Loucy (cell line): Measurements from ENCODE around the gene COL26A1.

Experiments used
- H2AFZ ChIP-seq: fragments of 200-600 bp; sonication (generic); 2 replicates; pipeline ENCODE4 v1.6.0; 2016; ENCODE audit warnings: antibody characterized with exemption, mild to moderate bottlenecking, low read length, moderate library complexity
- H3F3A ChIP-seq: fragments of 200-600 bp; 2 replicates; pipeline ENCODE4 v1.6.0; 2016; ENCODE audit warnings: antibody characterized with exemption, low read depth, mild to moderate bottlenecking
- H3K27me3 ChIP-seq: fragments of 200-600 bp; sonication (generic); 2 replicates; pipeline ENCODE4 v1.6.1; 2014; ENCODE audit warnings: low read length, mild to moderate bottlenecking; ENCODE audit not compliant: insufficient read depth, poor library complexity, severe bottlenecking
- H3K36me3 ChIP-seq: fragments of 200-600 bp; sonication (generic); 2 replicates; pipeline ENCODE4 v1.6.1; 2016; ENCODE audit warnings: low read length; ENCODE audit not compliant: insufficient read depth
- H3K4me1 ChIP-seq: fragments of 200-600 bp; sonication (generic); 2 replicates; pipeline ENCODE4 v1.5.1; 2014; ENCODE audit warnings: low read length, mild to moderate bottlenecking; ENCODE audit not compliant: insufficient read depth, poor library complexity, severe bottlenecking
- H3K4me2 ChIP-seq: fragments of 200-600 bp; sonication (generic); 2 replicates; pipeline ENCODE4 v1.6.0; 2014; ENCODE audit warnings: antibody characterized with exemption, low read length, low read depth, mild to moderate bottlenecking; ENCODE audit not compliant: poor library complexity, severe bottlenecking
- H3K4me3 ChIP-seq: fragments of 200-600 bp; sonication (generic); 2 replicates; pipeline ENCODE4 v1.5.1; 2014; ENCODE audit warnings: low read length, mild to moderate bottlenecking, mixed read lengths; ENCODE audit not compliant: poor library complexity, severe bottlenecking
- H3K79me2 ChIP-seq: fragments of 200-600 bp; sonication (generic); 2 replicates; pipeline ENCODE4 v1.6.1; 2014; ENCODE audit warnings: low read length; ENCODE audit not compliant: insufficient read depth
- H3K9ac ChIP-seq: fragments of 200-600 bp; sonication (generic); 2 replicates; pipeline ENCODE4 v1.6.0; 2014; ENCODE audit warnings: mild to moderate bottlenecking, low read depth, low read length, moderate library complexity; ENCODE audit not compliant: poor library complexity, severe bottlenecking
- H3K9me2 ChIP-seq: fragments of 200-600 bp; sonication (generic); replicated peaks from 2 replicates; pipeline ENCODE4 v1.6.1; 2016; ENCODE audit warnings: low read depth, low read length, mixed read lengths
- H3K9me3 ChIP-seq: fragments of 200-600 bp; sonication (generic); 2 replicates; pipeline ENCODE4 v1.6.1; 2014; ENCODE audit warnings: mild to moderate bottlenecking, antibody characterized with exemption, low read length, low read depth; ENCODE audit not compliant: insufficient read depth
- H4K20me1 ChIP-seq: fragments of 200-600 bp; sonication (generic); 2 replicates; pipeline ENCODE4 v1.6.0; 2014; ENCODE audit warnings: antibody characterized with exemption, low read length, mild to moderate bottlenecking; ENCODE audit not compliant: insufficient read depth, poor library complexity, severe bottlenecking
- EZH2phosphoT487 ChIP-seq: fragments of 200-600 bp; IDR thresholded peaks from 2 replicates; pipeline ENCODE4 v1.6.1; 2018; ENCODE audit warnings: antibody characterized with exemption, mild to moderate bottlenecking, moderate library complexity, borderline replicate concordance
- TF ChIP-seq, protein P1 (sequence below): fragments of 200-600 bp; sonication (generic); conservative IDR thresholded peaks from 2 replicates; pipeline ENCODE4 v1.5.1; 2014; ENCODE audit warnings: mild to moderate bottlenecking, antibody characterized with exemption, low read length

COL26A1 gene

DNA sequence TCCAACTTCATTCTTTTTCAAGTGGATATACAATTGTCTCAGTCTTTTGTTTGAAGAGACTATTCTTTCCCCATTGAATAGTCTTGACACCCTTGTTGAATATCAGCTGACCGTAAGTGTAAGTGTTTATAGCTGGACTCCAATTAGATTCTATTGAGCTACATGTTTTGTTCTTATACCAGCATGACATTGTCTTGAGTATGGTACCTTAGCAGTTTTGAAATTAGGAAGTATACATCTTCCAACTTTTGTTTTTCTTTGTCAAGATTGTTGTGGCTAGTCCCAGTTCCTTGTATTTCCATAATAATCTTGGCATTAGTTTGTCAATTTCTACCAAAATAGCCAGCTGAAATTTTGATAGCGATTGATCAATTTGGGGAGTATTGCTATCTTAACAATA, 209.5 kb downstream of the COL26A1 start:
- no peak overlapping the region for H3K4me2 ChIP-seq
- no peaks in the 10 kb centered on the region for H3K9me2 ChIP-seq
- H3K9me3 ChIP-seq: peaks cover 7% of the 10 kb centered on the region; the same call in 1 of the 2 replicates
- TF ChIP-seq, protein P1, sequence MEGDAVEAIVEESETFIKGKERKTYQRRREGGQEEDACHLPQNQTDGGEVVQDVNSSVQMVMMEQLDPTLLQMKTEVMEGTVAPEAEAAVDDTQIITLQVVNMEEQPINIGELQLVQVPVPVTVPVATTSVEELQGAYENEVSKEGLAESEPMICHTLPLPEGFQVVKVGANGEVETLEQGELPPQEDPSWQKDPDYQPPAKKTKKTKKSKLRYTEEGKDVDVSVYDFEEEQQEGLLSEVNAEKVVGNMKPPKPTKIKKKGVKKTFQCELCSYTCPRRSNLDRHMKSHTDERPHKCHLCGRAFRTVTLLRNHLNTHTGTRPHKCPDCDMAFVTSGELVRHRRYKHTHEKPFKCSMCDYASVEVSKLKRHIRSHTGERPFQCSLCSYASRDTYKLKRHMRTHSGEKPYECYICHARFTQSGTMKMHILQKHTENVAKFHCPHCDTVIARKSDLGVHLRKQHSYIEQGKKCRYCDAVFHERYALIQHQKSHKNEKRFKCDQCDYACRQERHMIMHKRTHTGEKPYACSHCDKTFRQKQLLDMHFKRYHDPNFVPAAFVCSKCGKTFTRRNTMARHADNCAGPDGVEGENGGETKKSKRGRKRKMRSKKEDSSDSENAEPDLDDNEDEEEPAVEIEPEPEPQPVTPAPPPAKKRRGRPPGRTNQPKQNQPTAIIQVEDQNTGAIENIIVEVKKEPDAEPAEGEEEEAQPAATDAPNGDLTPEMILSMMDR: no peak
- no peak for TF ChIP-seq EZH2phosphoT487
- no peak overlapping the region for H3K4me3 ChIP-seq
- H3K9ac ChIP-seq: no peak overlapping the region
- H4K20me1 ChIP-seq: no peaks in the 10 kb centered on the region
- no peak overlapping the region for H2AFZ ChIP-seq
- H3K27me3 ChIP-seq: no peaks in the 10 kb centered on the region
- H3K4me1 ChIP-seq: peaks cover 13% of the 10 kb centered on the region
- H3K79me2 ChIP-seq: no peaks in the 10 kb centered on the region
- 0 out of 2 replicates have a peak, but pooled peaks cover 5% of the 10 kb centered on the region for H3F3A ChIP-seq
- no peaks in the 10 kb centered on the region for H3K36me3 ChIP-seq

DNA sequence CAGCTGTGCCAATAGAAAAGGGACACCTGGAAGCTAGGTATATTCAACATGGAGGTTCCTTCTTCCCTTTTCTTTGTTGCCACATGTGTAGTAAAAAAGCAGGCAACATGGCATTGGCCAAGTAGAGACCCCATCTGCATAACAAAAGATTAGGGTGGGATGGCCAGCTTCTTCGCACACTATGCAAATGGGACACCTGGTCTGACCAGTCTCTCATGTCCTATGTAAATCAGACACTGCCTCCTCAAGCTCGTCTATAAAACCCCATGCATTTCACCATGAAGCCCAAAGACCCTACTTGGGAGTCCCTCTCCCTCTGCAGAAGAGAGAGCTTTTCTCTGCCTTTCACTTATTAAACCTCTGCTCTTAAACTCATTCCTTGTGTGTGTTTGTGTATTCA, 212.5 kb downstream of the COL26A1 start:
- Histone ChIP-seq H3K4me1 (peaks cover 13% of the 10 kb centered on the region), H4K20me1 (no peaks in the 10 kb centered on the region), H3K27me3 (no peaks in the 10 kb centered on the region), H3K9ac (no peak overlapping the region), H3K9me3 (peaks cover 7% of the 10 kb centered on the region; the same call in 1 of the 2 replicates), H3K36me3 (no peaks in the 10 kb centered on the region), H3K4me3 (peak overlapping the region; percentile 27), H3F3A (0 out of 2 replicates have a peak, but pooled peaks cover 5% of the 10 kb centered on the region), H2AFZ (peak overlapping the region; percentile 53), H3K79me2 (no peaks in the 10 kb centered on the region), H3K4me2 (peak overlapping the region; percentile 56), H3K9me2 (no peaks in the 10 kb centered on the region)
- TF ChIP-seq, protein P1: no peak
- no peak for TF ChIP-seq EZH2phosphoT487

DNA sequence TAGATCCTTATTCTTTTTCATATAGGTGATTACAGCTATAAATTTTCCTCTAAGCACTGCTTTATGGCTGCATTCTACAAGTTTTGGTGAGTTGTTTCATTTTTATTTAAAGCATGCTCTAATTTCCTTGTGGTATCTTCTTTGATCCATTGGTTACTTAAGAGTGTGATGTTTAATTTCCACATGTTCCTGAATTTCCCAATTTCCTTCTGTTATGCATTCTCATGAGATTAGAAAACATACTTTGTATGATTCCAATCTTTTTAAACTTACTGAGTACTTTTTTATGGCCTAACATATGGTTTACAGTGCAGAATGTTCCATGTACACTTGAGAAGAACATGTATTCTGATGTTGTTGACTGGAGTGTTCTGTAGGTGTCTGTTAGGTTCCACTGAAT, 213.0 kb downstream of the COL26A1 start:
- H3K27me3 ChIP-seq: no peaks in the 10 kb centered on the region
- no peak overlapping the region for H3K9ac ChIP-seq
- no peaks in the 10 kb centered on the region for H4K20me1 ChIP-seq
- H3K36me3 ChIP-seq: no peaks in the 10 kb centered on the region
- peak overlapping the region; percentile 53 for H2AFZ ChIP-seq
- peak overlapping the region; percentile 56 for H3K4me2 ChIP-seq
- H3F3A ChIP-seq: 0 out of 2 replicates have a peak, but pooled peaks cover 5% of the 10 kb centered on the region
- H3K9me3 ChIP-seq: peaks cover 7% of the 10 kb centered on the region; the same call in 1 of the 2 replicates
- TF ChIP-seq, protein P1: no peak
- no peak for TF ChIP-seq EZH2phosphoT487
- peaks cover 13% of the 10 kb centered on the region for H3K4me1 ChIP-seq
- peak overlapping the region; percentile 27 for H3K4me3 ChIP-seq
- H3K79me2 ChIP-seq: no peaks in the 10 kb centered on the region
- H3K9me2 ChIP-seq: no peaks in the 10 kb centered on the region
